Trophoblast cell (in vitro differentiated cells and primary cell): ENCODE results near the gene STARD13.
A peak's percentile ranks its signal among the peaks of the same experiment; 100 is the strongest.

Experiments
- DNase-seq, 2 donors: peaks; one replicate each; pipeline ENCODE4 v3.0.0-alpha.2; 2016
- H2AFZ ChIP-seq: 2 replicates; pipeline ENCODE4 v1.6.1; 2013; ENCODE audit warnings: low read length, moderate library complexity, mild to moderate bottlenecking; ENCODE audit not compliant: insufficient read depth, poor library complexity
- H2AK5ac ChIP-seq: 2 replicates; pipeline ENCODE4 v1.6.1; 2013; ENCODE audit warnings: mild to moderate bottlenecking, low read length
- H2BK120ac ChIP-seq: 2 replicates; pipeline ENCODE4 v1.6.1; 2013; ENCODE audit warnings: low read length, mild to moderate bottlenecking, moderate library complexity; ENCODE audit not compliant: insufficient read depth, poor library complexity
- H2BK12ac ChIP-seq: 2 replicates; pipeline ENCODE4 v1.6.1; 2013; ENCODE audit warnings: mild to moderate bottlenecking, low read length, moderate library complexity
- H2BK5ac ChIP-seq: 2 replicates; pipeline ENCODE4 v1.6.1; 2013; ENCODE audit warnings: low read length, low read depth, moderate library complexity, mild to moderate bottlenecking; ENCODE audit not compliant: poor library complexity
- H3K14ac ChIP-seq: 2 replicates; pipeline ENCODE4 v1.6.1; 2013; ENCODE audit warnings: mild to moderate bottlenecking, low read length
- H3K18ac ChIP-seq: 2 replicates; pipeline ENCODE4 v1.6.1; 2013; ENCODE audit warnings: mild to moderate bottlenecking, low read length
- H3K23ac ChIP-seq: 2 replicates; pipeline ENCODE4 v1.6.1; 2013; ENCODE audit warnings: low read length
- H3K27ac ChIP-seq: 2 replicates; pipeline ENCODE4 v1.5.1; 2013; ENCODE audit warnings: low read depth, mild to moderate bottlenecking, inconsistent platforms, low read length, moderate library complexity
- H3K27me3 ChIP-seq: 2 replicates; pipeline ENCODE4 v1.6.1; 2013; ENCODE audit warnings: inconsistent platforms, mild to moderate bottlenecking, low read length, moderate library complexity; ENCODE audit not compliant: insufficient read depth
- H3K36me3 ChIP-seq, 2 experiments: 1 replicate in 1 of 2; 2 replicates in 1 of 2; pipeline ENCODE4 v1.6.1; 2013; ENCODE audit warnings: low read length in 2 of 2, mild to moderate bottlenecking in 2 of 2, moderate library complexity in 1 of 2; ENCODE audit not compliant: insufficient read depth in 2 of 2, control insufficient read depth in 1 of 2
- H3K4ac ChIP-seq: 2 replicates; pipeline ENCODE4 v1.6.1; 2013; ENCODE audit warnings: low read depth, mild to moderate bottlenecking, low read length, moderate library complexity
- H3K4me1 ChIP-seq, 2 experiments: 1 replicate in 1 of 2; 2 replicates in 1 of 2; pipeline ENCODE4 v1.6.1; 2013; ENCODE audit warnings: low read length in 2 of 2, mild to moderate bottlenecking in 2 of 2, moderate library complexity in 1 of 2; ENCODE audit not compliant: insufficient read depth in 2 of 2, control insufficient read depth in 1 of 2
- H3K4me2 ChIP-seq: 2 replicates; pipeline ENCODE4 v1.6.1; 2013; ENCODE audit warnings: inconsistent platforms, mild to moderate bottlenecking, low read length, moderate library complexity
- H3K4me3 ChIP-seq: 2 replicates; pipeline ENCODE4 v1.5.1; 2013; ENCODE audit warnings: mild to moderate bottlenecking, low read depth, low read length, inconsistent platforms
- H3K79me1 ChIP-seq: one replicate; pipeline ENCODE4 v1.6.1; 2013; ENCODE audit warnings: low read length
- H3K79me2 ChIP-seq: 2 replicates; pipeline ENCODE4 v1.6.1; 2013; ENCODE audit warnings: low read length, mild to moderate bottlenecking; ENCODE audit not compliant: control insufficient read depth, insufficient read depth, poor library complexity
- H3K9ac ChIP-seq: 2 replicates; pipeline ENCODE4 v1.6.1; 2013; ENCODE audit warnings: mild to moderate bottlenecking, low read length
- H3K9me3 ChIP-seq: 2 replicates; pipeline ENCODE4 v1.6.1; 2013; ENCODE audit warnings: low read depth, mild to moderate bottlenecking, control low read depth, inconsistent platforms, low read length; ENCODE audit not compliant: insufficient read depth
- H4K12ac ChIP-seq: 2 replicates; pipeline ENCODE4 v1.6.1; 2013; ENCODE audit warnings: low read depth, mild to moderate bottlenecking, low read length, moderate library complexity
- H4K8ac ChIP-seq: 2 replicates; pipeline ENCODE4 v1.6.1; 2013; ENCODE audit warnings: low read depth, mild to moderate bottlenecking, low read length, moderate library complexity
- H4K91ac ChIP-seq: one replicate; pipeline ENCODE4 v1.6.1; 2013; ENCODE audit warnings: low read depth, mild to moderate bottlenecking, low read length, moderate library complexity
- WGBS: extraction: QIAGEN DNeasy Blood & Tissue Kit; methylation state at CpG from one replicate; pipeline ENCODE4 v1.1.7; 2013; ENCODE audit warnings: missing lambda C conversion rate; ENCODE audit not compliant: insufficient read length, insufficient coverage; ENCODE audit errors: extremely low coverage; 5-methylcytosine and 5-hydroxymethylcytosine counted together

Gene STARD13

GRCh38 chr13:33127009-33127551 lies 158.5 kb downstream of the STARD13 start:
- H2BK12ac ChIP-seq, result peak overlapping the region; percentile 33
- no peak overlapping the region for H3K18ac ChIP-seq
- H3K36me3 ChIP-seq, result peaks cover 16 to 23% of the 10 kb centered on the region in 2 experiments
- H2BK5ac ChIP-seq, result no peak overlapping the region
- DNase-seq, result no peak
- peak overlapping the region; percentile 18 for H3K4me3 ChIP-seq
- H4K12ac ChIP-seq, result no peak overlapping the region
- peaks cover 1% of the 10 kb centered on the region for H3K9me3 ChIP-seq
- H3K4me2 ChIP-seq, result no peak overlapping the region
- no peak overlapping the region for H4K8ac ChIP-seq
- no peak overlapping the region for H3K4ac ChIP-seq
- H3K9ac ChIP-seq, result no peak overlapping the region
- H3K27me3 ChIP-seq, result no peaks in the 10 kb centered on the region
- H2AK5ac ChIP-seq, result no peak overlapping the region
- no peaks in the 10 kb centered on the region for H3K79me1 ChIP-seq
- WGBS, result no CpG with 5 or more reads among the region's 14 CpGs
- no peak overlapping the region for H3K27ac ChIP-seq
- H3K79me2 ChIP-seq, result no peaks in the 10 kb centered on the region
- H2BK120ac ChIP-seq, result peak overlapping the region; percentile 8
- peak overlapping the region; percentile 5 for H4K91ac ChIP-seq
- H3K23ac ChIP-seq, result no peak overlapping the region
- no peak overlapping the region for H2AFZ ChIP-seq
- H3K14ac ChIP-seq, result peak overlapping the region; percentile 47
- peaks cover 4 to 10% of the 10 kb centered on the region in 2 experiments for H3K4me1 ChIP-seq

DNA sequence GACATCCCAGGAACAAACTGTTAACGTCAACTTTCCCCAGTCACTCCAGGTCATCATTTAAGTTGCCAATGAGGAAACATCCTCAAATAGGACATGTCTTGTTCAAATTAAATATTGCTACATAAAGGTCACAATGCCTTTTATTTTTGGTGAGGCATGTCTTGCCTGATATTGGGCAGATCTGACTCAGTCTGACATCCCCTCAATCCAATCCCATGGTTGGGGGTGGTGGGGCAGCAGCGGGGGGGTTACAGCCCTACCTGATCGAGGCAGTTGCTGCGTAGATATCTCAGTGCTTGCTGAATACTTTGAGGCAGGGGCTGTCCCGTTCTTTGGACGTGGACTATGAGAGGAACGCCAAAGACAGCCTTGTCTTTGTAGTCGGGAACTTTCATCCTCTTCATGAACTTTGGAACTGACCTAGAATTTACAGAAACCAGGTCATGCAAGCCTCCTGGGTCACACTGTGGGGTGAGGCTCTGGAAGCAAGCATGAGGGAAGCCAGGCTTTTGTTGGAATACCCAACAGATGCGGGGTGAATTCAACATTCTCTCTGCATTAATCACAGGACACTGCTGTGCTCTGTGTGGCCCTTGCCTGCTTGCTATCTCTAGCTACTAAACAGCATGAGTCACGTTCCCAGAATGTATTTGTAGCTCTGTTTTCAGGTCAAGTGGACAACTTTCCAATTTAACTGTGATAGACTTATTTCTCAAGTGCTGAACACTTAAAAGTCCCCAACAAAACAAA lies 159.6 kb downstream of the STARD13 start:
- no peak overlapping the region for H2BK12ac ChIP-seq
- no peak overlapping the region for H2AFZ ChIP-seq
- no CpG with 5 or more reads among the region's 10 CpGs for WGBS

DNA sequence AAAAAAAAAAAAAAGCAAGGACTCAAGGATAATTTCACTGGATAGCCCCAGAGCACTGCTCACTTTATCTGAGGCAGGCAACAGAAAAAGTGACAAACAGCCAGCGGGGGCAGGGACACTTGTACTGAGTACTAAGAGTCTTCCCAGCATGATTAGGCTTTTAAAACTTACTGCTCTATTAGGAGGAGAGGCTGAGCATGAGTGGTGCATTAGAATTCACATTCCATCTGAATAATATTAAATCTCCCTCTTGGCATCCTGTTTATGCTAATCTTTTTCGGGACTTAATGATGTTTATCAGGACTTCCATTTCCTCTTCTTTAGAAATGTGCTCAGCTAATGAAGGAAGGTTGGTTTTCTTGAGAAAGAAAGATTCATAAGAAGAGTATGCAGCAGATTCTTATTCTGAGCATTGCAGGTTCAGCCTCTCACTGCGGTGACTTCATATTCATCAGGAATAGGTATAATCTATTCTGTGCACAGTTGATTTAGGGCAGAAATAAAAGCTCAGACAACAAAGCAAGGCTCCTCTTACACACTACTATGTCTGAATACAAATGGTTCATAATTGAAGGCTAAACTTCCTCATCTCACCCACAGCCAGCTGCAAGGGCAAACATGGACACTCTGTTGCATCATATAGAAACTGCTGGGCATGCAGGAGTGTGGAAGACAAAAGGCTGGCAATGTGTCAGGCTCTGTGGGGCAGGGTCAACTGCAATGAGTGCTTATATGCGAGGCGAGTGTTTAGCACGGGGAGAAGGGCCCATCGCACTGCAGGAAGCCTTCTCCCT lies 162.3 kb downstream of the STARD13 start:
- Histone ChIP-seq H3K4me1 (peaks cover 7 to 15% of the 10 kb centered on the region in 2 experiments), H3K79me1 (peaks cover 2% of the 10 kb centered on the region), H4K8ac (no peak overlapping the region), H3K9me3 (no peaks in the 10 kb centered on the region), H2BK5ac (no peak overlapping the region), H3K9ac (no peak overlapping the region), H3K18ac (no peak overlapping the region), H4K12ac (no peak overlapping the region), H3K4me3 (no peak overlapping the region), H3K27ac (no peak overlapping the region), H3K79me2 (no peaks in the 10 kb centered on the region), H3K4me2 (no peak overlapping the region), H3K14ac (peak overlapping the region; percentile 40), H3K27me3 (no peaks in the 10 kb centered on the region), H2BK12ac (peak overlapping the region; percentile 24), H2AK5ac (no peak overlapping the region), H3K4ac (no peak overlapping the region), H2AFZ (peak overlapping the region; percentile 71), H4K91ac (peak overlapping the region; percentile 25), H3K23ac (no peak overlapping the region), H3K36me3 (peaks cover 8 to 9% of the 10 kb centered on the region in 2 experiments), H2BK120ac (no peak overlapping the region)
- WGBS, result no CpG with 5 or more reads among the region's 7 CpGs
- peak; percentile 23 to 36 for DNase-seq

More for the DNA sequence above, 159.6 kb downstream of the STARD13 start:
- Histone ChIP-seq H3K4me2 (peak overlapping the region; percentile 34), H3K9me3 (peaks cover 1% of the 10 kb centered on the region), H4K8ac (peak overlapping the region; percentile 50), H3K36me3 (peaks cover 17 to 23% of the 10 kb centered on the region in 2 experiments), H2AK5ac (no peak overlapping the region), H3K18ac (no peak overlapping the region), H3K4ac (no peak overlapping the region), H3K4me3 (no peak overlapping the region), H3K14ac (no peak overlapping the region), H4K91ac (peak overlapping the region; percentile 25), H2BK120ac (peak overlapping the region; percentile 14), H3K27ac (peak overlapping the region; percentile 44), H3K4me1 (peaks cover 4 to 10% of the 10 kb centered on the region in 2 experiments), H4K12ac (no peak overlapping the region), H3K79me2 (no peaks in the 10 kb centered on the region), H3K79me1 (no peaks in the 10 kb centered on the region), H2BK5ac (peak overlapping the region; percentile 22), H3K23ac (no peak overlapping the region), H3K9ac (no peak overlapping the region), H3K27me3 (no peaks in the 10 kb centered on the region)
- DNase-seq, result peak; percentile 75 to 91

- H2AFZ ChIP-seq, result no peak overlapping the region
- H3K23ac ChIP-seq, result no peak overlapping the region
- H3K9me3 ChIP-seq, result no peaks in the 10 kb centered on the region
- H4K91ac ChIP-seq, result no peak overlapping the region
- H4K8ac ChIP-seq, result no peak overlapping the region
- H4K12ac ChIP-seq, result no peak overlapping the region
- no peaks in the 10 kb centered on the region for H3K27me3 ChIP-seq
- no peak overlapping the region for H2BK5ac ChIP-seq
- no peaks in the 10 kb centered on the region for H3K79me2 ChIP-seq
- peak; percentile 55 to 98 for DNase-seq
- no peak overlapping the region for H3K4me2 ChIP-seq
- H2AK5ac ChIP-seq, result no peak overlapping the region
- no CpG with 5 or more reads among the region's 10 CpGs for WGBS
- H3K9ac ChIP-seq, result no peak overlapping the region
- H2BK120ac ChIP-seq, result no peak overlapping the region
- H3K14ac ChIP-seq, result no peak overlapping the region
- peaks cover 8 to 13% of the 10 kb centered on the region in 2 experiments for H3K36me3 ChIP-seq
- no peak overlapping the region for H3K4ac ChIP-seq
- H3K18ac ChIP-seq, result no peak overlapping the region
- H3K27ac ChIP-seq, result no peak overlapping the region
- peaks cover 2% of the 10 kb centered on the region for H3K79me1 ChIP-seq
- H3K4me1 ChIP-seq, result peaks cover 4 to 7% of the 10 kb centered on the region in 2 experiments
- no peak overlapping the region for H3K4me3 ChIP-seq
- H2BK12ac ChIP-seq, result no peak overlapping the region
Measured at GRCh38 chr13:33119856-33120543, 165.6 kb downstream of the STARD13 start.
